ENCODE results near the gene DMKN.
A peak's percentile ranks its signal among the peaks of the same experiment; 100 is the strongest.

Gene DMKN

GRCh38 chr19:35554076-35554475 lies 40.6 kb upstream of the DMKN start:
- H3K27ac ChIP-seq = no peak overlapping the region
- no peak for TF ChIP-seq CTCF (conservative IDR thresholded peaks at IDR 0.05)

GRCh38 chr19:35553385-35554000 lies 40.0 kb upstream of the DMKN start:
- TF ChIP-seq CTCF (conservative IDR thresholded peaks at IDR 0.05) = no peak
- no peak overlapping the region for H3K27ac ChIP-seq

DNA sequence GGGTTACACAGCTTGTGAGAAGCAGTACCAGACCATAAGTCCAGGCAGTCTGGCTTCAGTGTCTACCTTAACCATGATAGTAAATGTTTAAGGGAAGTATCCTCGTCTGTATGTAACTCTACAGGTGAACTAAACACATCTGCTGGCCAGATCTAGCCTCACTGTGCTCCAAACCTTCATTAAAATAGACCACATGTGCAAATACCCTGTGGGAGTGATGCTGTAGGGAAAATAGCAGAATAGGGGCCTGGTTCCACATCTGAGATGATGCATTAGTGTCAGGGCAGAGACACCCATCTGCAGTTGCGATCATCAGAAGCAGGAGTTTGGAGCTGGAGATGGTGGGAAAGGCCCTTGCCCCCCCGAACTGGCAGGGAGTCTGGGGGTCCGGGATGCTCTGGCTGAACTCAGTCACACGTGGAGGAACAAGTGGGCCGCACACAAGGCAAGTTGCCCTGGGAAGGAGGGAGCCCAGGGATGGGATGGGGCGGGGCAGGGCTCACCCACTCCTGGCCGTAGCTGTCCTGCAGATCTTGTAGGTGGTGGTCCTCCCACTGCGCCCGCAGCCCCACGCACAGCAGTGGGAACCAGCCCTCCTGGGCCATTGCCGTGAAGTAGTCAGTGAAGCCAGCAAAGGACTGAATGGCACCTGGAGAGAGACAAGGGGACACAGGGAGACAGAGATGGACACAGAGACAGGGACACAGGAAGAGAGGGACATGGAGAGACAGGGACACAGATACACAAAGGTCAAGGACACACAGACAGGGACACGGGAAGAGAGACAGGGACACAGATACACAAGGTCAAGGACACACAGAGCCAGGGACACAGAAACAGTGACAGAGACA lies 39.3 kb upstream of the DMKN start:
- TF ChIP-seq CTCF (conservative IDR thresholded peaks at IDR 0.05) = no peak
- H3K27ac ChIP-seq = no peak overlapping the region

DNA sequence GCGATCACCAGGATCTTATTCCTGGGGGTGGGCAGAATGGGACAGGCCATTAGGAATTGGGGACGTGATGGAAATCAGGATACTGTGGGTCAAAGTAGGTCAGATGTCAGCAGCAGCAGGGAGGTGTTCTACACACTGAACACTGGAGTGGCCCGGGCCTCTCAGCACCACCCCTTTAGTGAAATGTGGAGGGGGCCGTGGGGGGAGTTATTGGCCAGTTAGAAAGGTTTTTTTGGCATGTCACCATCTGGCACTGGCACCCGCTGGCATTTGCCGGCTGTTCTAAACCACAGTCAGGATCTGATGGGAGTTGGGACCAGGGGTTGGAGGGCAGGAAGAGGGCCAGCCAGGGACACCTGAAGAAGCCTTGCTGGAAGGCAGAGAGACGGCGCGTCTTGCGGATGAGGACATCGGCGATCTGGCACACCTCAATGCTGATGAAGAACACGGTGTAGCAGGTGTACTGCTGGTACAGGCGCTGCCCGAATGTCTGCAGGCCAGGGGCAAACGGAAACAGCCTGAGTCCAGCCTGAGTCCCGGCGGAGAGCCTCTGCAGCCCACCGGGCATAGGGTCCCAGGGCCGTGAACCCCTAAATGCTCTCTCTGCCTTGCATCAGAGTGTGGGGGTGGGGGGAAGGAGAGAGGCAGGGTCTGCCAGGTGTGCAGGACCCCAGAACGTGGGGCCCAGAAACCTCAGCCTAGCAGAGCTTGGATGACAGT lies 37.8 kb upstream of the DMKN start:
- TF ChIP-seq CTCF (conservative IDR thresholded peaks at IDR 0.05) = no peak
- H3K27ac ChIP-seq = no peak overlapping the region

GRCh38 chr19:35549879-35550523 lies 36.6 kb upstream of the DMKN start:
- no peak overlapping the region for H3K27ac ChIP-seq
- no peak for TF ChIP-seq CTCF (conservative IDR thresholded peaks at IDR 0.05)

DNA sequence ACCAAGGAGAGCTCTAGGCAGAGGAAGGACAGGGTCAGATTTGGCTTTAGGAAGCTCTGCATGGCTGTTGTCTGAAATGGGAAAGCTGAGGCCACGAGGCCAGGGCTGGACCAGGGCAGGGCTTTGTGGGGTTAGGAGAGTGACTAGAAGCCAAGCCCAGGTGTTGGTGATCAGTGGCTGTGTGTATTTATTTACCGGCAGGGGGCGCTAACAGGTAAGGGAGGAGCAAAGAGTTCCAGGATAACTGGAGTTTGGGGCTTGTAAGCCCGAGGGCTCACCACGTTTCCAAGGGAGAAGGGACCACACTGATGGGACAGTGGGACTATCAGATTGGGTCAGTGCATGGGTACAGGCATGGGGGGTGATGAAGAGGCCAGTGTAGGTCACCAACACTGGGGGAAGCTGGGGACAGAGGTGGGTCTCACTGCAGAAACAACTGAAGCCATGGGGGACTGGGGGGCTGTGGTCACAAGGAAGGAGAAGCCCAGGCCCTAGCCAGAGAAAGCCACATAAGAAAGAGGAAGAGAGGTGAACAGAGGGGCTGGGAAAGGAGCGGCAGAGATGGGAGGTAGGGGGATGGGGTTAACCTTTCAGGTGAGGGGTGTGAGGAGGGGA lies 35.8 kb upstream of the DMKN start:
- peak; percentile 90 for TF ChIP-seq CTCF (conservative IDR thresholded peaks at IDR 0.05)
- H3K27ac ChIP-seq = no peak overlapping the region
